SK-N-SH (cell line): ENCODE results near the gene SACM1L. TPM values are rescaled to one million over a fixed set of nuclear protein-coding genes. Genes with fewer than 3 reads are reported as not detected.

Experiments
- CHD2 ChIP-seq: fragments of 150-350 bp; IDR thresholded peaks from 2 replicates; pipeline ENCODE4 v1.6.1; 2018; ENCODE audit warnings: low read length; ENCODE audit not compliant: partially characterized antibody
- ELF1 ChIP-seq: IDR thresholded peaks from 2 replicates; pipeline ENCODE4 v1.4.0; 2012
- EP300 ChIP-seq, 2 experiments: IDR thresholded peaks; 2 replicates each; pipeline versions ENCODE4 v1.4.0 to v1.6.1; 2012; ENCODE audit warnings: borderline replicate concordance in 1 of 2, low read depth in 1 of 2, low read length in 1 of 2
- FOSL2 ChIP-seq: IDR thresholded peaks from 2 replicates; pipeline ENCODE4 v1.4.0; 2012; ENCODE audit warnings: low read depth, mild to moderate bottlenecking, moderate library complexity, borderline replicate concordance
- GABPA ChIP-seq: IDR thresholded peaks from 2 replicates; pipeline ENCODE4 v1.4.0; 2012; ENCODE audit warnings: low read depth, mild to moderate bottlenecking
- GATA2 ChIP-seq: sonication (generic); formaldehyde crosslinking; IDR thresholded peaks from 2 replicates; pipeline ENCODE4 v1.5.0; 2020; ENCODE audit warnings: mild to moderate bottlenecking, missing genetic modification reagents
- JUND ChIP-seq: IDR thresholded peaks from 2 replicates; pipeline ENCODE4 v1.4.0; 2012
- MEF2A ChIP-seq: IDR thresholded peaks from 2 replicates; pipeline ENCODE4 v1.4.0; 2012; ENCODE audit warnings: low read depth, borderline replicate concordance
- NFIC ChIP-seq: IDR thresholded peaks from 2 replicates; pipeline ENCODE4 v1.4.0; 2012; ENCODE audit warnings: borderline replicate concordance
- RAD21 ChIP-seq: IDR thresholded peaks from 2 replicates; pipeline ENCODE4 v1.6.1; 2012; ENCODE audit warnings: mild to moderate bottlenecking, low read length
- RFX5 ChIP-seq: IDR thresholded peaks from 2 replicates; pipeline ENCODE4 v1.6.1; 2012; ENCODE audit warnings: mild to moderate bottlenecking, improper control_type of control experiment, low read length
- RXRA ChIP-seq: IDR thresholded peaks from 2 replicates; pipeline ENCODE4 v1.4.0; 2012; ENCODE audit warnings: low read depth, mild to moderate bottlenecking, borderline replicate concordance
- SIN3A ChIP-seq: IDR thresholded peaks from 2 replicates; pipeline ENCODE4 v1.6.1; 2012; ENCODE audit warnings: low read depth, mild to moderate bottlenecking, low read length, moderate library complexity, borderline replicate concordance
- SMC3 ChIP-seq: IDR thresholded peaks from 2 replicates; pipeline ENCODE4 v1.6.1; 2012; ENCODE audit warnings: low read depth, low read length, improper control_type of control experiment
- TAF1 ChIP-seq: IDR thresholded peaks from 2 replicates; pipeline ENCODE4 v1.6.1; 2012; ENCODE audit warnings: low read depth, mild to moderate bottlenecking, low read length, moderate library complexity, borderline replicate concordance
- TCF12 ChIP-seq: IDR thresholded peaks from 2 replicates; pipeline ENCODE4 v1.4.0; 2012
- polyA plus RNA-seq, 3 experiments: library from polyadenylated mRNA; depleted of rRNA; stranded (reverse); fragments of >200 nt; gene quantifications; 2 replicates each; pipeline ENCODE4 v1.2.3, GENCODE V29; 2012
- TF ChIP-seq, protein P1 (sequence below): fragments of 150-350 bp; IDR thresholded peaks from 2 replicates; pipeline ENCODE4 v1.6.1; 2016; ENCODE audit warnings: mild to moderate bottlenecking, low read depth, low read length
- TF ChIP-seq, protein P2 (sequence below): IDR thresholded peaks from 2 replicates; pipeline ENCODE4 v1.4.0; 2012; ENCODE audit warnings: low read depth, borderline replicate concordance
- TF ChIP-seq, protein P3 (sequence below): IDR thresholded peaks from 2 replicates; pipeline ENCODE4 v1.4.0; 2012; ENCODE audit warnings: low read depth
- TF ChIP-seq, protein P4 (sequence below): IDR thresholded peaks from 2 replicates; pipeline ENCODE4 v1.4.0; 2012; ENCODE audit warnings: low read depth, borderline replicate concordance
- TF ChIP-seq, protein P5 (sequence below): IDR thresholded peaks from 2 replicates; pipeline ENCODE4; 2012

The SACM1L gene
- polyA plus RNA-seq, 1 of the 3 experiments (the other 2 are of a cell fraction), result 11.2 TPM

DNA sequence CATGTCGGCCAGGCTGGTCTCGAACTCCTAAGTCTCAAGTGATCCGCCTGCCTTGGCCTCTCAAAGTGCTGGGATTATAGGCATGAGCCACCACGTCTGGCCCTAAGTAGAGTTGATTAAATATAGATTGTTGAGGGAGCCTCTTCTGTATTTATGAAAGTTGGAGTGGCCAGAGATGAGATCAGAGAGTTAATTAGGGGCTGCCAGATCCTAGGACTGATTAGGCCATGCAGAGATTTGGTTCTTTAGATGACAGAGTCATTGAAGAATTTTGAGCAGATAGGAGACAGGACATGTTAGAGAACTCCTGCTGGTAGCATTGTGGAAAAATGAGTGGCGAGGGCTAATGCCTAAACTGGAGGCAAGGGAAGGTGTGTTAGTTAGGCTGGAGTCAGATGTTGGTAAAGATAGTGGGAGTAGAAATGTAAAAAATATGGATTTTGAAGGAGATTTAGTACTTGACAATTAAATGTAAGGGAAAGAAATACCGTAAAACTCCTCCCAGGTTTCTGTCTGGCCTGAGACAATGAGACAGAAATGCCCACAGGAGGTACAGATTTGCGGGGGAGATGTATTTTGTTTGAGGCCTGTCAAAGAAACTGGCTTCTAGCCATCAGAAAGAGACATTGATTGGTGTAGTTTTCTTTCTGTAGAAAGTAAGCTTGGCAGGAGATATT, 23.4 kb downstream of the SACM1L start (continued):
- TF ChIP-seq, protein P1, sequence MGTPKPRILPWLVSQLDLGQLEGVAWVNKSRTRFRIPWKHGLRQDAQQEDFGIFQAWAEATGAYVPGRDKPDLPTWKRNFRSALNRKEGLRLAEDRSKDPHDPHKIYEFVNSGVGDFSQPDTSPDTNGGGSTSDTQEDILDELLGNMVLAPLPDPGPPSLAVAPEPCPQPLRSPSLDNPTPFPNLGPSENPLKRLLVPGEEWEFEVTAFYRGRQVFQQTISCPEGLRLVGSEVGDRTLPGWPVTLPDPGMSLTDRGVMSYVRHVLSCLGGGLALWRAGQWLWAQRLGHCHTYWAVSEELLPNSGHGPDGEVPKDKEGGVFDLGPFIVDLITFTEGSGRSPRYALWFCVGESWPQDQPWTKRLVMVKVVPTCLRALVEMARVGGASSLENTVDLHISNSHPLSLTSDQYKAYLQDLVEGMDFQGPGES, result no peak
- peak; percentile 51 for TF ChIP-seq TCF12
- TF ChIP-seq, protein P2, sequence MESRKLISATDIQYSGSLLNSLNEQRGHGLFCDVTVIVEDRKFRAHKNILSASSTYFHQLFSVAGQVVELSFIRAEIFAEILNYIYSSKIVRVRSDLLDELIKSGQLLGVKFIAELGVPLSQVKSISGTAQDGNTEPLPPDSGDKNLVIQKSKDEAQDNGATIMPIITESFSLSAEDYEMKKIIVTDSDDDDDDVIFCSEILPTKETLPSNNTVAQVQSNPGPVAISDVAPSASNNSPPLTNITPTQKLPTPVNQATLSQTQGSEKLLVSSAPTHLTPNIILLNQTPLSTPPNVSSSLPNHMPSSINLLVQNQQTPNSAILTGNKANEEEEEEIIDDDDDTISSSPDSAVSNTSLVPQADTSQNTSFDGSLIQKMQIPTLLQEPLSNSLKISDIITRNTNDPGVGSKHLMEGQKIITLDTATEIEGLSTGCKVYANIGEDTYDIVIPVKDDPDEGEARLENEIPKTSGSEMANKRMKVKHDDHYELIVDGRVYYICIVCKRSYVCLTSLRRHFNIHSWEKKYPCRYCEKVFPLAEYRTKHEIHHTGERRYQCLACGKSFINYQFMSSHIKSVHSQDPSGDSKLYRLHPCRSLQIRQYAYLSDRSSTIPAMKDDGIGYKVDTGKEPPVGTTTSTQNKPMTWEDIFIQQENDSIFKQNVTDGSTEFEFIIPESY, result no peak
- peak; percentile 54 for TF ChIP-seq JUND
- TF ChIP-seq GABPA, result no peak
- TF ChIP-seq EP300 (IDR thresholded peaks at IDR 0.05; ENCODE audit: borderline replicate concordance in 1 of 2, low read depth in 1 of 2, low read length in 1 of 2), result 0 out of 4 replicates have a peak, but pooled peaks of 1 of the 2 experiments have one; percentile 12
- no peak for TF ChIP-seq CHD2
- TF ChIP-seq SIN3A, result no peak
- TF ChIP-seq, protein P3, sequence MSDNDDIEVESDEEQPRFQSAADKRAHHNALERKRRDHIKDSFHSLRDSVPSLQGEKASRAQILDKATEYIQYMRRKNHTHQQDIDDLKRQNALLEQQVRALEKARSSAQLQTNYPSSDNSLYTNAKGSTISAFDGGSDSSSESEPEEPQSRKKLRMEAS, result no peak
- TF ChIP-seq TAF1, result no peak
- no peak for TF ChIP-seq RAD21
- TF ChIP-seq, protein P4, sequence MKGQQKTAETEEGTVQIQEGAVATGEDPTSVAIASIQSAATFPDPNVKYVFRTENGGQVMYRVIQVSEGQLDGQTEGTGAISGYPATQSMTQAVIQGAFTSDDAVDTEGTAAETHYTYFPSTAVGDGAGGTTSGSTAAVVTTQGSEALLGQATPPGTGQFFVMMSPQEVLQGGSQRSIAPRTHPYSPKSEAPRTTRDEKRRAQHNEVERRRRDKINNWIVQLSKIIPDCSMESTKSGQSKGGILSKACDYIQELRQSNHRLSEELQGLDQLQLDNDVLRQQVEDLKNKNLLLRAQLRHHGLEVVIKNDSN, result no peak
- TF ChIP-seq SMC3, result no peak
- TF ChIP-seq GATA2, result peak; percentile 35; the same call in 1 of the 2 replicates
- no peak for TF ChIP-seq RFX5
- 0 out of 2 replicates have a peak, but pooled peaks have one; percentile 9 for TF ChIP-seq MEF2A
- no peak for TF ChIP-seq ELF1
- no peak for TF ChIP-seq RXRA
- peak; percentile 31; the same call in 1 of the 2 replicates for TF ChIP-seq NFIC
- TF ChIP-seq FOSL2, result no peak
- TF ChIP-seq, protein P5, sequence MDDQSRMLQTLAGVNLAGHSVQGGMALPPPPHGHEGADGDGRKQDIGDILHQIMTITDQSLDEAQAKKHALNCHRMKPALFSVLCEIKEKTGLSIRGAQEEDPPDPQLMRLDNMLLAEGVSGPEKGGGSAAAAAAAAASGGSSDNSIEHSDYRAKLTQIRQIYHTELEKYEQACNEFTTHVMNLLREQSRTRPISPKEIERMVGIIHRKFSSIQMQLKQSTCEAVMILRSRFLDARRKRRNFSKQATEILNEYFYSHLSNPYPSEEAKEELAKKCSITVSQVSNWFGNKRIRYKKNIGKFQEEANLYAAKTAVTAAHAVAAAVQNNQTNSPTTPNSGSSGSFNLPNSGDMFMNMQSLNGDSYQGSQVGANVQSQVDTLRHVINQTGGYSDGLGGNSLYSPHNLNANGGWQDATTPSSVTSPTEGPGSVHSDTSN, result peak; percentile 31; the same call in 1 of the 2 replicates
